ENCODE data around the gene CEACAM4. TPM values are rescaled to one million over a fixed set of nuclear protein-coding genes. Genes with fewer than 3 reads are reported as not detected.

The CEACAM4 gene
- total RNA-seq, 2 experiments from 2014 or later, result not detected

GRCh38 chr19:41591951-41592562 lies 34.8 kb downstream of the CEACAM4 start:
- no peak overlapping the region for H3K27ac Mint-ChIP-seq
- TF ChIP-seq CTCF (IDR thresholded peaks at IDR 0.05), result no peak
- H3K36me3 Mint-ChIP-seq (ENCODE audit: low read depth), result no peaks in the 10 kb centered on the region
- no peak for ATAC-seq
- POLR2A ChIA-PET, result no interaction called here
- H3K4me3 Mint-ChIP-seq, result no peak overlapping the region
- peaks cover 15% of the 10 kb centered on the region for H3K27me3 Mint-ChIP-seq
- no peaks in the 10 kb centered on the region for H3K9me3 Mint-ChIP-seq
- intact Hi-C loops (cut with micrococcal nuclease), result no loop called here
- H3K4me1 Mint-ChIP-seq (ENCODE audit: low read depth), result peaks cover 6% of the 10 kb centered on the region
- no peak for DNase-seq
- CTCF ChIA-PET, result interaction anchor here (1.0 to 7.0 kb wide), 4 partner anchors 15 to 143 kb away, joined by 3 to 44 read pairs (median 24); no protein-coding TSS in a partner anchor

GRCh38 chr19:41590936-41591335 lies 35.9 kb downstream of the CEACAM4 start:
- no peak overlapping the region for H3K27ac Mint-ChIP-seq

GRCh38 chr19:41589371-41589770 lies 37.5 kb downstream of the CEACAM4 start:
- intact Hi-C loops (cut with micrococcal nuclease), result no loop called here
- Mint-ChIP-seq H3K36me3 (ENCODE audit: low read depth) (peaks cover 2% of the 10 kb centered on the region), H3K9me3 (no peaks in the 10 kb centered on the region), H3K4me1 (ENCODE audit: low read depth) (no peaks in the 10 kb centered on the region), H3K27ac (no peak overlapping the region), H3K4me3 (no peak overlapping the region), H3K27me3 (peaks cover 4% of the 10 kb centered on the region)
- no peak for ATAC-seq
- ChIA-PET POLR2A (no interaction called here), CTCF (no interaction called here)
- TF ChIP-seq CTCF (IDR thresholded peaks at IDR 0.05), result no peak
- DNase-seq, result no peak

More at GRCh38 chr19:41590936-41591335, 35.9 kb downstream of the CEACAM4 start:
- intact Hi-C loops (cut with micrococcal nuclease), result no loop called here
- Mint-ChIP-seq H3K27me3 (peaks cover 8% of the 10 kb centered on the region), H3K4me3 (no peak overlapping the region), H3K4me1 (ENCODE audit: low read depth) (peaks cover 6% of the 10 kb centered on the region), H3K9me3 (no peaks in the 10 kb centered on the region), H3K36me3 (ENCODE audit: low read depth) (no peaks in the 10 kb centered on the region)
- no peak for TF ChIP-seq CTCF (IDR thresholded peaks at IDR 0.05)
- ChIA-PET POLR2A (no interaction called here), CTCF (interaction anchor here (0.9 to 1.0 kb wide), 2 partner anchors 20 to 54 kb away, joined by 3 to 4 read pairs; no protein-coding TSS in a partner anchor)
- ATAC-seq (no peak), DNase-seq (no peak)

- TF ChIP-seq CTCF (IDR thresholded peaks at IDR 0.05), result no peak
- intact Hi-C loops (cut with micrococcal nuclease), result no loop called here
- peak; percentile 45 for DNase-seq
Observed at GRCh38 chr19:41588497-41589209, 38.2 kb downstream of the CEACAM4 start.

GRCh38 chr19:41587838-41588210 lies 39.0 kb downstream of the CEACAM4 start:
- H3K27ac Mint-ChIP-seq, result no peak overlapping the region
- DNase-seq, result no peak
- intact Hi-C loops (cut with micrococcal nuclease), result no loop called here
- ATAC-seq, result no peak
- CTCF ChIA-PET, result interaction anchor here (0.6 to 0.9 kb wide), 2 partner anchors 8 to 192 kb away, joined by 3 read pairs; no protein-coding TSS in a partner anchor
- TF ChIP-seq CTCF (IDR thresholded peaks at IDR 0.05), result no peak
- POLR2A ChIA-PET, result no interaction called here
- no peaks in the 10 kb centered on the region for H3K4me1 Mint-ChIP-seq (ENCODE audit: low read depth)
- H3K9me3 Mint-ChIP-seq, result peaks cover 6% of the 10 kb centered on the region
- H3K36me3 Mint-ChIP-seq (ENCODE audit: low read depth), result peaks cover 10% of the 10 kb centered on the region
- H3K4me3 Mint-ChIP-seq, result no peak overlapping the region
- no peaks in the 10 kb centered on the region for H3K27me3 Mint-ChIP-seq

More at GRCh38 chr19:41588497-41589209, 38.2 kb downstream of the CEACAM4 start:
- H3K9me3 Mint-ChIP-seq, result no peaks in the 10 kb centered on the region
- no peak overlapping the region for H3K27ac Mint-ChIP-seq
- no peak overlapping the region for H3K4me3 Mint-ChIP-seq
- ChIA-PET POLR2A (no interaction called here), CTCF (interaction anchor here (0.6 kb wide), 1 partner anchor 192 kb away, joined by 3 read pairs; no protein-coding TSS in a partner anchor)
- H3K27me3 Mint-ChIP-seq, result peaks cover 4% of the 10 kb centered on the region
- no peaks in the 10 kb centered on the region for H3K4me1 Mint-ChIP-seq (ENCODE audit: low read depth)
- ATAC-seq, result no peak
- peaks cover 2% of the 10 kb centered on the region for H3K36me3 Mint-ChIP-seq (ENCODE audit: low read depth)

Measured in activated CD8-positive, alpha-beta T cell treated with anti-CD3 and anti-CD28 coated beads for 36 hours (primary cell).